ENCODE data around the gene AMOTL2.

GRCh38 chr3:134375582-134376384 is 1.5 kb upstream of the AMOTL2 start:
- no peak for TF ChIP-seq ZBTB33 (IDR thresholded peaks at IDR 0.05)
- TF ChIP-seq CTCF (IDR thresholded peaks at IDR 0.05; ENCODE audit: low read depth, low read length, missing input control): no peak
